ENCODE data around the gene ELAVL1.
"Not testable (repeated sequence)": the region's sequence is repeated elsewhere in the genome, so short reads cannot be mapped to it uniquely, and the experiment has no call there.

Gene ELAVL1

DNA sequence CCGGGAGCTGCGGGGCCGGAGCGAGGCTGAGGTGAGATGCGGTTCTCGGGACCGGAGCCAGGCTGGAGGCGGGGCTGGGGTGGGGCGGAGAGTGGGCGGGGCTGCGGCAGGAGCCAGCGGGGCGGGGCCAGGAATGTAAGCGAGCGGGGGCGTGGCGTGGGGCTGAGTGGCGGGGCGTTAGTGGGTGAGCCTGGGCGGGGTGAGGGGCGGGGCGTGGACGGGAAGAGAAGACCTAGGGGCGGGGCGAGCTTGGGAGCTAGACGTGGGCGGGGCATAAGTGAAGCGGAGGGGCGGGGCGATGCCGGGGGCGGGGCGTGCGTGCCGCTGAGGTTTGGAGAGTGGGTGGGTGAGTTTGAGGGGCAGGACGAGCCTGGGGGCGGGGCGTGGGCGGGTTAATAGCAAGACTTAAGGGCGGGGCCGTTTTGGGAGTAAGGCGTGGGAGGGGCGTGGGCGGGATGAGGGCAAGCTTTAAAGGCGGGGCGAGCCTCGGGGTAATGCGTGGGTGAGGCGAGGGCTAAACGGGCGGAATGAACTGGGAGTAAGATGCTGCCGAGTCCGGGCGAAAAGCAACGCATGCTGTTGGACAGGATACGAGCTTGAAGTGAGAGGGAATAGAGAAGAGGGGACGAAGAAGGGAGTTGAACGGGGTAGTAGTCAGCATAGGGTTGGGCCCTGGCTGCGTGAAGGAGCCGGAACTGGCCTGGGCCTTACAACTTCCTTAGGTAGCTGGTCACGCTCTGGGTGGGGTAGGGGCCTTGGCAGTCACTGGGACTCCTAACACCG, 84.7 kb downstream of the ELAVL1 start:
- no peak for FAIRE-seq
- DNase-seq (ENCODE audit: insufficient read length, low spot score), result peak; percentile 83
- no peak for TF ChIP-seq CTCF (IDR thresholded peaks at IDR 0.05; ENCODE audit: insufficient read depth, missing control alignments)

GRCh38 chr19:7919610-7920518, 85.6 kb downstream of the ELAVL1 start, which contains the start of gene SNAPC2:
TSS of gene SNAPC2 (plus strand) at chr19:7920338. CDS start at chr19:7920367, 29 bp downstream.
- DNase-seq (ENCODE audit: insufficient read length, low spot score), result peak; percentile 76
- no peak for FAIRE-seq
- TF ChIP-seq CTCF (IDR thresholded peaks at IDR 0.05; ENCODE audit: insufficient read depth, missing control alignments), result no peak

DNA sequence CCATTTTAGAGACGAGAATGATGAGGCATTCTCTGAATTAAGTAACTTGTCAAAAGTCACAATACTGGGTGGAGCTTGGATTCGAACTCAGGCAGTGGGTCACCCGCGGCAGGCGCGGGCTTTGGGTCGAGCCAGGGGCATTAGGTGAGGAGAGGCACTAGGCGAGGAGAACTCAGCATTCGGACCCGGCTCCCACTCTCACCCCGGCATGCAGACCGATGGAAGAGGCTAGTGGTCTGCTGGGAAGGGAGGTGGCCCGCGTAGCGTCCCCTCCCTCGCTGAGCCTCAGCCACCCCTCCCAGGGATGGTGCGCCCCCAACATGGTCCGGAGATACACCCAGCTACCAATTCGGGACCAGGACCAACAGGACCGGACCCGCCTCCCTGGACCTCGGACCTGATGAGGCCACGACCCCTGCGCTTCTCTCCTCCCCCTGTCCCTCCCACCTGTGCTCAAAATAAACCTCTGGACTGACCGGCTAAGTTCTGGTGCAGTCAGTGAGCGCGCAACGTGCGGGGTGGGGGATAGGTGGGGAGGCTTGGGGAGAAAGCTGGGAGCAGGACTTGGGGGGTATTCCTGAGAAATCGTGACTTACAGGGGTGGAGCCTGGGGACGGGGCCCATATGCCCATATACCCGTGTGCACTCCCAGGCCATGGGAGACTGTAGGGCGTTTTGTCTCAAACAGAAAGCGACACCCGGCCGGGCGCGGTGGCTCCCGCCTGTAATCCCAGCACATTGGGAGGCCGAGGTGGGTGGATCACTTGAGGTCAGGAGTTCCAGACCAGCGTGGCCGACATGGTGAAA, 86.6 kb downstream of the ELAVL1 start:
- FAIRE-seq, result no peak
- TF ChIP-seq CTCF (IDR thresholded peaks at IDR 0.05; ENCODE audit: insufficient read depth, missing control alignments), result no peak

GRCh38 chr19:7918062-7918614, 87.3 kb downstream of the ELAVL1 start:
- DNase-seq (ENCODE audit: insufficient read length, low spot score); FAIRE-seq: not testable (repeated sequence)

More for the DNA sequence above, 86.6 kb downstream of the ELAVL1 start:
- DNase-seq (ENCODE audit: insufficient read length, low spot score), result no peak

DNA sequence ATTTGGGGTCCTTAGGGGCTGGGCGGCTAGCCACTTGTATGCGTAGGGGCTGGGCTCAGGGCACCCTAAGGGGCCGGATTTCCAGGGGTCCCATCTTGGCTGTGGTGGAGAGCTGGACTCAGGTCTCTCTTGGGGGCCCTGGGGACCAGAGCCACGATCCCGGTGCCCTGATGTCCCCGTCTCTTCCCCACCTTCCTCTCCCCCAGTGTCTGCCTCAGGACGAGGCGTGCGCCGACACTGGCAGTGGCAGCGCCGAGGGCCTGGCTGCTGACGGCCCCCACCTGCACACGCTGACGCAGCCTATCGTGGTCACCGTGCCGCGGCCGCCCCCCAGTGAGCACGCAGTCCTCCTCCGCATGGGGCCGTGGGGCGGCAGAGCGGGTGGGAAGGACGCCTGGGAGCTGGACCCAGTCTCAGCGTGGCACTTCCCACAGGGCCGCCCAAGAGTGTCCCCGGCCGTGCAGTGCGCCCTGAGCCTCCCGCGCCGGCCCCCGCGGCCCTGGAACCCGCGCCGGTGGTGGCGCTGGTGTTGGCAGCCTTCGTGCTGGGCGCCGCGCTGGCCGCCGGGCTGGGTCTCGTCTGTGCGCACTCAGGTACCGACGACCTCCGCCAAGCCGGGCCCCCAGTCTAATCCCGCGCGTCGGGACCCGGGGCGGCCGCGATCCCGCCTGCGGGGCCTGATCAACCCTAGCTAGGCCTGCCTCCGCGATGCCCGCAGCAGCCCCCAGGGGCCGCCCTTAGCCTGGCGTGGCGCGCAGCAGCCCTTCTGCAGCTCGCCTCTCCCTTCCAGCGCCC, 88.0 kb downstream of the ELAVL1 start:
- no peak for DNase-seq (ENCODE audit: insufficient read length, low spot score)
- TF ChIP-seq CTCF (IDR thresholded peaks at IDR 0.05; ENCODE audit: insufficient read depth, missing control alignments), result peak; percentile 1
- FAIRE-seq, result no peak

GRCh38 chr19:7916955-7917266, 88.5 kb downstream of the ELAVL1 start:
- no peak for TF ChIP-seq CTCF (IDR thresholded peaks at IDR 0.05; ENCODE audit: insufficient read depth, missing control alignments)
- no peak for FAIRE-seq
- no peak for DNase-seq (ENCODE audit: insufficient read length, low spot score)
